GM10847 (cell line): Measurements from ENCODE around the gene MEF2C.

Experiments used
- POLR2A ChIP-seq: IDR thresholded peaks from 2 replicates; pipeline ENCODE4 v1.6.1; 2011; ENCODE audit not compliant: insufficient read length; ENCODE audit errors: extremely low read depth

MEF2C gene

DNA sequence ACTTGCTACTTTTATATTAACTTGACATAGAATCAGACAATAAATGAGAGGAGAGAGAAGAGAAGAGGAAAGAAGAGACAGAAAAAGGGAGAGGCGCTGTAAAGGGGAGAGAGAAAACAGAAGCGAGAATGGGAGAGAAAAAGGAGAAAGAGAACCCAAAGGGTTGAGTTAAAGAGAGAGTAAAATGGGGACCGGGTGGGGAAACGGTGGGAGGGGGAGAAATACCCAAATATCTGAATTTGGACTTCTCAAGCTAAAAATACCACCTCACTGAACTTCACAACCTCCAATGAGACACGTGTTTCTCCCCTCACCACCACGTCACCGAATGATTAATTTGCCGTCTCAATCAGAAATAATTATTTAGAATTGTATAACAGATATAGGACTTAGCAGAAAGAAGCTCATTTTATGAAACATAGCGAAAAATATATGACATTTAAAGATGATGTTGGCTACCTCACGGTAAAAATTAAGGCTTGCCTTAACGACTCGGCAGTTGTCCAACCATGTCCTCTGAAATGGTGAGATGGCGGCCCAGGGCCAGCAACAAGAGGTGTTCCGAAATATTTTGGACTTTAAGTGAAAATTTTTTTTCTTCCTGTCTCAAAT, 204.1 kb downstream of the MEF2C start:
- no peak for TF ChIP-seq POLR2A

DNA sequence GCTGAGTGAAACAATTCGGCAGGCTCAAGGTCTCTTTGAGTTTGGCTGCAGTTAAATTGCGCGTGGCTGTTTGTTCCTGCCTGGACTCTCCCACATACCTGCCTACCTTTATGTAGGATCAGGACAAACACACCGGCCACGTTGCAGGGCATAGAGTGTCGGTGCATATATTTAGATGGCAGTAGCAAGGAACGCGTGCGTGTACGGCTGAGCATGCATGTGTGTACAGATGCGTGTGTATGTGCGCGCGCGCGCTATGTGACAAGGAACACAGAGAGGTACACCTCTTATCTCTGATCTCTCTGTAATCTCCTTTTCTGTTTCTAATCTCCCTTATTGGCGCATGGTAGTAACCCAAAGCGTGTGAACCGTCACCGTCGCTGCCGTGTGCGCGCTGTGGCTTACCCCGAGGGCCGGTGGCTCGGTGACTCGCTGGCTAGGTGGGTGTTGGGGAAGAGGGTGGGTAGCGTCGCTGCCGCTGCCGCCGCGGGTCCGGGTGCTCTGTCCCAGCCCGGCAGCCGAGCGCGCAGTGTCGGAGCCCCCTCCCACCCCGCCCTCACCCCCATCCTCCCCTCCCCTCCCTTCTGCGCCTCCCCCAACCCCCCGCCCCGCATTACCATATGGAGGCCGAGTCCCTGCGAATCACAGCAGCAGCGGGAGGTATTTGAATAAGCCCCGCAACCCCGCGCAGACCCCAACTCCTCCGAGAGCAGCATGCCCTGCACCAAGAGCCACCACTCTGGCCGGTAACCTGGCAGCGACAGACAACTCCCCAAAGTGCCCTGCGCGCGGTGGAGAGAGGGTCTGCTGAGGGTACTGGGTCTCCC, 204.8 kb downstream of the MEF2C start:
- TF ChIP-seq POLR2A = no peak

DNA sequence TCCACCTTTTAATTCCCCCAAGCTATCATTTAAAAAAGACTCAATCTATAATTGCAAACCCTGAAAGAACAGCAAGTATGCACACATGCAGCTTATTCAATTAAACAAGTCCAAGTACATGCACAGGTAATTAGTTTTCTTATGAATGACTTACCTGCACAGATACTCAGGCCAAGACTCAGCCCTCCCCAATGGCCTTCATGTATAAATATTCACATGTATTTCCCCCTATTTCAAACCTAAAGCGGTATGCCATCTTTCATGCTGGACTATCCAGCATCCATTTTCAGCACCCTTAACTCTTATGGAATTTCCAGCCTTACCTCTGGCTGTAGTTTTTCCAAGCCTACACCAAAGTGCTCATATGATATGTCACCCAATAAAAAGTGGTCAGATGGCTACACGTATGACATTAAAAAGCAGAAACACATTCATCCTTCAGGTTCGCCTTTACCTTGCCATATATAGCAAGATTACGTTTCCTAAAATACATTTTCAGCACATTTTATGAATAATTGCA, 205.5 kb downstream of the MEF2C start:
- no peak for TF ChIP-seq POLR2A

DNA sequence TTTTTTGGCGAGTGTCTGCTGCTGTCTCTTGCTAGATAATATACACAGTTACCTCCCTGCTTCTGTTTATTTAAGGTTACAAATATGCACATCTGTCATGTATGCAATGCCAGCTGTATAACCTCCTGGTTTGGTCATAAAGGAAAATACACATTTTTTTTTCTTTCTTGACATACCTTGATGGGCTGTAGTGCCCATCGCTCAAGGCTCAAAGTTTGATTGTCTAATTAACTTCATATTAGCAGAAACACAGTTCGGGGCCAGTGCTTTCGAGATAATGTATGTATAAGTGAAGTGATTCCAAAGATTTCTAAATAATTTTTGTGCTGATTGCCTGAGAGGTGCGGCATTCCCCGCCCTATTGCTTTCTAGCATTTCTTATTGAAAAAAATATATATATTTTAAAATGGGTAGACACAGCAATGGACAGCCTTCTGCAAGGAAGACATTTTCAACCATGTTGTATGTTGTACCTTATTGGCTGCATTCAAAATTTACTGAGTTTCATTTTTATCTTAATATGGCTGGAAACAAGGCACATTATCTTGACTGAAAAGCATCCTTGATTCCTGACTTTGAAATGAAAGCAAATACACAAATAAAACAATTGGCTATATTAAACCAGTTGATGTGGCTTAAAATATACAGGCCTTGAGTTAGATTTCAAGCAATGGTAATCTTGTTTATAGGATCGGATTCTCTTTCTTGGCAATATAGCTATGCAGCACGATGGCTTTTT, 206.2 kb downstream of the MEF2C start:
- TF ChIP-seq POLR2A = no peak

DNA sequence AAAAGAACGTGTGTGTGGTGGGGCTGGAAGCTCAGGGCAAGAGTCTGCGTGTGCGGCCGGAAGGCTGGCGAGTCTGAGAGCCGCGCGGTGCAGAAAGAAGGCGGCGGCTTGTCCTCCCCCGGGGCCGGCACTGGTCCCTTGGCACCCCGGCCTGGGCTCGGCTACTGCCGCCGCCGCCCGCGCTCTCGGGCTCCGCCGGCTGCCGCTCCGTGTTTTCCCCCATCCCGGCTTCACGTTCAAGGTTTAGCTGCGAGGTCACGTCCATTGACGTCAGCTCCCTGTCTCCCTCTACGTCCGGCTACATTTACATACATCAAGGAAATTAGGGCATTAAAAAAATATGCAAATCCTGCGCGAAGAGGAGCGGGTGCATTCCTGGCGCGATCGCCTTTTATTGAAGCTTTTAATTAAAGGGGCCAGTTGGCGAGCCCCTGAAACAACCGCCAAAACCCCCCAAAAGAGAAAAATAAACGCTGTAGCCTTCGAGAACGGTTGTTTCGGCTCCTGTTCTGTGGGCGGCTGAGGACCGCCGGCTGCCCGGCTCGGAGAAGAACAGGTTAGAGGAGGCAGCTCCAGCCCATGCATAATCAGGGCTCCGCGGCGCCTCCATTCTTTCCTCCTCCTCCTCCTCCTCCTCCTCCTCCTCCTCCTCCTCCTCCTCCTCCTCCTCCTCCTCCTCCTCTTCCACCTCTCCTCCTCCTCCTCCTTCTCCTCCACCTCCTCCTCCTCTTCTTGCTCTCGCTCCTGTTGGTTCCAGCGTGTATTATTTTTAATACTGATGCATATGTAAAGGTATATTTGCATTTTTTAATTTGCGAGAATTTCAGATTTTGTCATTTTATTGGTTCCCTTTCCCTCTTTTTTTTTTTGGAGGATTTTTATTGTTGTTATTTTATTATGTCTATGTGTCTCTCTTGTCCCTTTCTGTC, 207.0 kb downstream of the MEF2C start:
- TF ChIP-seq POLR2A = no peak

DNA sequence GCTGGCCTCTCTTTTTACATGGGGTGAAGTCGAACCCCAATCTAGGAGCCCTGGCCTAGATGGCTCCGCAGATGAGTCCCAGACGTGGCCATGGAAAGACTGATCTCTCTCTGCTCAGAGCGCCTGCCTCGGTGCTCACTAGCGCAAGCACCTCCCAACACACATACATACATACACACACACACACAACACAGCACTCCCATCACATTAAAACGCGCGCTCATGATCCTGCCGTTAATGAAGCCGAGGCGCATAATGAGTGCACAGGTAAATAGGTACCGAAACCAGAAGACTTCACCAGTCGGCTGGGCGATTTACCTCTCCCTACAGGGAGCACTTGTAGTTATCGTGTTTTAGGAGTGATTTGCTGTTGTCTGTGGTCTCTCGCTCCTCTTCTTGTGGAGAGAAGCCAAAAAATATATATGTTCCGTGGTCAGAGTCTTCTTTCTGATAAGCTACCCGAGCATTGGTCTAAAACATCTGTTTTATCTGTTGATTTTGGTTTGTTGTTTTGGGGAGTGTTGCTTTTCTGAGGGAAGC, 207.7 kb downstream of the MEF2C start:
- TF ChIP-seq POLR2A = no peak

DNA sequence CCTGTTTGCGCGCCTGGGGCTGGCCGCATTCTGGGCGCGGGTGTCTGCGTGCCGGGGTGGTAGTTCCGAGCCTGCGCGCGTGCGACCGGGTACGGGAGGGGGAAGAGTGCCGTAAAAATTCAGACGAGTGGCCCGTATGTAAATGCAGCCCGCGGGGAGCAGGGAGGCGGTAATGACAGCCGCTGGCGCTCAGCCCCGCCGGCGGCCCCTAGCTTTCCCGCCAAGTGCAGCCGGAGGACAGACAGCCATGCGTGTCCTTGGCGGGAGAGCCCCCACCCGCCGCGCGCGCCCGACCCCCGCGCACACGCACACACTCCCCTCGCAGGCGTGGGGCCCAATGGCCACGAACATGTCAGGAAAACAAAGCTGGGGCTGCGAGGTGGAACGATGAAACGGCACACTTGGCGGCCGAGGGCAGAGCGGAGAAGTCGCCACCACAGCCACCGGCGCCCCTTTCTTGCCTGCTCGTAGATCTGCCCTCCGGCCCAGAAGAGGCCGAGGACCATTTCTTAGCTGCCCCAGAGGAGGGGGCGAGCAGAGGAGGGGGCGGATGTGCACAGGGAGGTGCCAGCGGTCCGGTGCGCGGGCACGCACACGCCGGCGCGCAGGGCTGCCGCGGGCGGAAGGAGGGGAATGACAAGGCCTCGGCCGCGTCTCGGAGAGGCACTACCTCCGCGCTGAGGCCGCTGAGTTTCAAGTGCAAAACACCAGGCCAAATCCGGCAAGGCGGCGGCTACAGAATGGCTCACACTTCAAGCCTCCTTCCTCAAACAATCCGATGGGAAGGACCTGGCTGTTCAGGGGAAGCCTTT, 208.4 kb downstream of the MEF2C start:
- peak; percentile 23 for TF ChIP-seq POLR2A

DNA sequence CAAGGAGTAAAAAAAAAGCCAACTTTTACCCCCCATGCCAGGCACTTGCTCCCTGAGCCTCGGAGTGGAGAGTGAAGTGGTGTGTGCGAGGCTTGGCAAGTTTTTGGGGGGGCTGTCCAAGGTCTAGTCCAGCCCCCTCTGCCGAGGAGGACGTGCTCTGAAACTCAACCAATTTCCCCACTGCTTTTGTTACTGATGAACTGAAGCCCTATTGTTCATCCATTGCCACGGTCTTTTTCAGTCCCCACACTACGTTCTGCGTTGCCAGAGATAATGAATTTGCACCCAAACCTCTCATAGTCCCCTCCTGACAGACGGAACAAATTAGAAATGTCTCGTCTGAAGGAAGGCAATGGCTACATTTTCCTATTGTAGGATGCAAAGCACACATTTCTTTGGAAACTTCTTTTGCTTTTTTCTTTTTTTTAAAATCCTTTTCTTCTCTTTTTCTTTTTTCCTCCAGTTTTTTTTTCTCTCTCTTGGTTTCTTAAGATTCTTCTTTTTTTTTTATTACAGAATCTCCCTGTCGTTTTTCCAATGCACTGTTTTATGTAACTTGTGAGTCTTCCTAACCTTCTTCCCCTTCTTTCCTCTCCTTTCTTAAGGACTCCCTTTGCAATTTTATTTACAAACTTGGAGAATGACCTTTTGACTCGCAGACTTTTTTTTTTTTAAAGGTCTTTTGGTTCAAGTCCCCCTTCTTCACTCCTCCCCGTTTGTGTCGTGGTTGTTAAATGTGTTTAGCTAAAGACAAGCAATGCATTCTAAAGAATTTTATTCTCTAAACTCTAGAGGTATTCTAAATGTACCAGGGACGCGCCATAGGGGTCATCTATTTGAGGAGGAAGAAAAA, 209.5 kb downstream of the MEF2C start:
- no peak for TF ChIP-seq POLR2A

DNA sequence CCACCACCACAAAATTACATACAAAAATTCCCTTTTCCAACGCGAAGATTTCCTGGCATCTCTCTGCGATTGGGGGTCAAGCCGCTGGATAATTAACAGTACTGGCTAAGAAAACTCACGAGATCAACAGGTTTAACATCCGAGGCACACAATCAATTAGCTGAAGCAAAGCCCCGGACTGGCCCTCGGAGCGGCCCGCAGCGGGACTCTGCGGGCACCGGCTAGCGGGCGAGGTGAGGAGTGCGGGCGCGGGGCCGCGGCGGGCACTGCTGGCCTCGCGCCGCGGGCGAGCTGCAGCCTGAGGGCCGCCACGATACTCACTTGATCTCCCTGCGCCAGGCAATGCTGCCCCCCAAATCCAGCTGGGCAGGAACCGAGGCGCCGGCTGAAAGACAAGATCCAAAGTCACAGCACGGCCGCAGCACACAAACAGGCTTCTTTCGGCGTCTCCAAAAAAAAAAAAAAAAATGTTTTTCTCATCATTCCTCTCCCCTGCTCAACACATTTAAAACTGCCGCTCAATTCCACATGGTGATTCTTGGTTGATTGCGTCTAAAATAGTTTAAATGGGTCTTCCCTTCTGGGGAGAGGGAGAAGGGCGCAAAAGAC, 210.2 kb downstream of the MEF2C start:
- no peak for TF ChIP-seq POLR2A

DNA sequence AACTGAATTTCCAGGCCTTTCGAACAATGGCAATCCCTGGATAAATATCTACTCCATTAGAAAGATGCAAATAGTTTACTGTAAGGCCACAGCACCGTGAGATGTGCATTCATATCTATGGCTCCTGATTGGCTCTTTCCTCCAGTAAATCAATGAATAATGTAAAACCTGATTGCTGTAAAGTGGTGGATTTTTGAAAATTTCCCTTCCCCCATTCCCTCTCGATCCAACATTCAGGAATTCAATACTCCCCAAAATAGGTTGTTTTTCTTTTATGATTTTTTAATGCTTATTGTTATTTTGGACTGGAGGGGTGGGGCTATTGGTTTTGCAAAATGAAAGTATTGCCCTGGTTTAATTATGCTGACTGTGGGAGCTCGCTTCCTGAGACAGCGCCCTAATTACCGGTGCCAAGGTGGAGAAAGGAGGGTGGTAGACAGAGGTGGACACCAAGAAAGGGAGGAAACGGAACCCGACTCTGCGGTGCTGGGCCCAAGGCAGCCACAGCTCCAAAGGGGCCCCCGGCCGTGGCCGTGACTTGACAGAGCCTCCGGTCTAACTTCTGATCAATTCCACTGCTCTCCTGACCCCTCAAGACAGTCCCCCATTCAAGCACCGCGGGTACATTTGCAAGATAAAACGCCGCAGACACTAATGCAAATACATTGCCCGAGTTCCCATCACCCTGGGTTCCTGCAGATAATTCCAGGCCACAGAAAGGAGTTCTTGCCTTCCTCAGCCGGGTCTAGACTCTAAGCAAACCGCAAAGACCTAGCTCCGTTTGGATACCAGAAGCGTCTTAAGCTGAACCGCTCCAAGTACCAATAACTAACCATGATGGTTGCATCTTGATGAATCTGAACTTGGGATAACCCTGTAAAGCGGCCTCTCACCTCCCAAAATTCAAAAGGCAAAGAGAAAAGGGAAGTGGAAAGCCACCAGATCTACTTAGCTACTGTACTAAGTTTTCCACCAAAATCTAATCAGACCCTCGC, 211.2 kb downstream of the MEF2C start:
- TF ChIP-seq POLR2A = no peak

DNA sequence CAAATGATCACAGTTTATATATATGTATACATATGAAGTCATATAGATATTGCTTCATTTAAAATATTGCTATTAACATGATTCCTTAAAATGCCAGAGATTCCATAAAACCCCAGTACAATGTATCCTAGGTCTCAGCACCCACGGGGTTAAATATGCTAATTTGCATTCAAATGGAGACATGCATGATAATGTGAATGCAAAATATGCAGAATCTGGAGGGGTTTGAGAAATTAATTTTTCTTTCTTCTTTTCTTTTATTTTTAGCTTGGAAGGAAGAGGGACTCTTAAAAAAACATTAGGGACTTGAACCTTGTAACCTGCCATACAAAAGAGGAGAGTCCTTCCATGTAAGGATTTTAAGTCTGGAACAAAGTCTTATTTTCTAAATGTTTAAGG, 211.9 kb downstream of the MEF2C start:
- no peak for TF ChIP-seq POLR2A
